ENCODE results near the gene PMAIP1.

PMAIP1 gene

GRCh38 chr18:59865241-59865986, 34.4 kb upstream of the PMAIP1 start:
- no peaks in the 10 kb centered on the region for H3K27me3 ChIP-seq (ENCODE audit: insufficient read depth, poor library complexity, severe bottlenecking)
- TF ChIP-seq REST (IDR thresholded peaks at IDR 0.05; ENCODE audit: insufficient replicate concordance, low read depth), result no peak
- TF ChIP-seq POLR2AphosphoS5 (IDR thresholded peaks at IDR 0.05; ENCODE audit: low read depth), result peak; percentile 77
- H3K4me3 ChIP-seq (replicated peaks; ENCODE audit: insufficient read depth, low read length), result no peak overlapping the region
- no peak overlapping the region for H3K27ac ChIP-seq (replicated peaks)
- peak; percentile 43 to 54 for DNase-seq (ENCODE audit: low read depth in 1 of 2, low spot score in 1 of 2)

- TF ChIP-seq, protein P1, sequence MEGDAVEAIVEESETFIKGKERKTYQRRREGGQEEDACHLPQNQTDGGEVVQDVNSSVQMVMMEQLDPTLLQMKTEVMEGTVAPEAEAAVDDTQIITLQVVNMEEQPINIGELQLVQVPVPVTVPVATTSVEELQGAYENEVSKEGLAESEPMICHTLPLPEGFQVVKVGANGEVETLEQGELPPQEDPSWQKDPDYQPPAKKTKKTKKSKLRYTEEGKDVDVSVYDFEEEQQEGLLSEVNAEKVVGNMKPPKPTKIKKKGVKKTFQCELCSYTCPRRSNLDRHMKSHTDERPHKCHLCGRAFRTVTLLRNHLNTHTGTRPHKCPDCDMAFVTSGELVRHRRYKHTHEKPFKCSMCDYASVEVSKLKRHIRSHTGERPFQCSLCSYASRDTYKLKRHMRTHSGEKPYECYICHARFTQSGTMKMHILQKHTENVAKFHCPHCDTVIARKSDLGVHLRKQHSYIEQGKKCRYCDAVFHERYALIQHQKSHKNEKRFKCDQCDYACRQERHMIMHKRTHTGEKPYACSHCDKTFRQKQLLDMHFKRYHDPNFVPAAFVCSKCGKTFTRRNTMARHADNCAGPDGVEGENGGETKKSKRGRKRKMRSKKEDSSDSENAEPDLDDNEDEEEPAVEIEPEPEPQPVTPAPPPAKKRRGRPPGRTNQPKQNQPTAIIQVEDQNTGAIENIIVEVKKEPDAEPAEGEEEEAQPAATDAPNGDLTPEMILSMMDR (IDR thresholded peaks at IDR 0.05; ENCODE audit: insufficient read depth, low read length), result no peak
- DNase-seq (ENCODE audit: low read depth in 1 of 2, low spot score in 1 of 2), result no peak
- Histone ChIP-seq H3K27ac (replicated peaks) (no peak overlapping the region), H3K27me3 (ENCODE audit: insufficient read depth, poor library complexity, severe bottlenecking) (no peaks in the 10 kb centered on the region), H3K4me3 (replicated peaks; ENCODE audit: insufficient read depth, low read length) (no peak overlapping the region)
Observed at GRCh38 chr18:59866551-59867269, 33.1 kb upstream of the PMAIP1 start.

DNA sequence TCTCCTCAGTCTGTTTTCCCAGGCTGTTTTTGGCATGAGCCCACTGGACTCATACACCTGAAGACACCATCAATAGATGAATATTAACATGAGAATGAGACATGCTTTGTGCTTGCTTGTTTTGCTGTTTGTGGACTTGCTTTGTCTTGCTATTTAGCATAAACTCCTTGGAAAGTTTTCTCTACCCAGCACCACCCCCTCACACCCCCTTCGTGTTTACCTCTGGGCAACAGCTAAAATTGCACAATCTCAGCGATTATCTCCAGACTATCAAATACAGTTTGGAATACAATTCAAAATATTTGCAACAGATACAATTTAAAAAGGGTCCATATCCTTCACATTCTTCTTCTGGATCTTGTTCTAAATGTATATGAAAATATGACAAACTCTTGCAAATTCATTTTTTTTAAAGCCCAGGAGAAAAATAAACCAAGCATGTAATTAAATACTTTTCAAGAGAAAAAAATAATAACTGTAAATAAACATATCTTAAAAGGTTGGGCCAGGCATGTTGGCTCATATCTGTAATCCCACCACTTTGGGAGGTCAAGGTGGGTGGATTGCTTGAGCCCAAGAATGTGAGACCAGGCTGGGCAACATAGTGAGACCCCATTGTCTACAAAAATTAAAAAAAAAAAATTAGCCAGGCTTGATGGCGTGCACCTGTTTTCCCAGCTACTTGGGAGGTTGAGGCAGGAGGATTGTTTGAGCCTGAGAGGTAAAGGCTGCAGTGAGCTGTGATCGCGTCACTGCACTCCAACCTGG, 32.3 kb upstream of the PMAIP1 start:
- H3K27ac ChIP-seq (replicated peaks), result no peak overlapping the region
- DNase-seq (ENCODE audit: low read depth in 1 of 2, low spot score in 1 of 2), result no peak
- TF ChIP-seq SPI1 (IDR thresholded peaks at IDR 0.05; ENCODE audit: borderline replicate concordance, low read depth) (no peak), POLR2AphosphoS5 (IDR thresholded peaks at IDR 0.05; ENCODE audit: low read depth) (no peak), GABPA (IDR thresholded peaks at IDR 0.05; ENCODE audit: low read depth) (no peak)
- TF ChIP-seq, protein P1 (IDR thresholded peaks at IDR 0.05; ENCODE audit: insufficient read depth, low read length), result no peak
- H3K27me3 ChIP-seq (ENCODE audit: insufficient read depth, poor library complexity, severe bottlenecking), result no peaks in the 10 kb centered on the region
- H3K4me3 ChIP-seq (replicated peaks; ENCODE audit: insufficient read depth, low read length), result no peak overlapping the region

DNA sequence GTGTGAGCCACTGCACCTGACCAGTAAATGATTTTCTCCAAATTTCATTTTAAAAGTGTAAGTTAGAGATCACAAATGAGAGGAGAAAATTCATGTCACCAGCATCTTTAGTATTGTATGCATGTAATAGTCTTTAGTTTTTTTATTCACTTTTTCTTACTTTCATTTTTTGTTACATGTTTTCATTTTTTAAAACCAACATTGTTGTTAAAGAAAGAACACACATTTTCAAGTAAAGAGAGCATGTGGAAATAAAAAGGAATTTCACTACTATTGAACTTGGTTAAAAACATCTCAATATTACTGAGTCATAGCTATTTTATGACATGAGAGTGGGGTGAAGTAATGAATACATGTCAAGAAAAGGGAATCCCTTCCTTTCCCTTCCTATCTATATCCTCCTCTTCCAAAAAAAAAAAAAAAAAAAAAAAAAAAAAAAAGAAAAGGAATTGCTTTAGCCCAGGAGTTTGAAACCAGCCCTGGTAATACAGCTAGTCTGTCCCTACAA, 29.1 kb upstream of the PMAIP1 start:
- DNase-seq (ENCODE audit: low read depth in 1 of 2, low spot score in 1 of 2), result no peak
- Histone ChIP-seq H3K27ac (replicated peaks) (no peak overlapping the region), H3K4me3 (replicated peaks; ENCODE audit: insufficient read depth, low read length) (no peak overlapping the region), H3K27me3 (ENCODE audit: insufficient read depth, poor library complexity, severe bottlenecking) (no peaks in the 10 kb centered on the region)
- TF ChIP-seq REST (IDR thresholded peaks at IDR 0.05; ENCODE audit: insufficient replicate concordance, low read depth), result no peak
- TF ChIP-seq GABPA (IDR thresholded peaks at IDR 0.05; ENCODE audit: low read depth), result no peak
- TF ChIP-seq SPI1 (IDR thresholded peaks at IDR 0.05; ENCODE audit: borderline replicate concordance, low read depth), result no peak
- no peak for TF ChIP-seq POLR2AphosphoS5 (IDR thresholded peaks at IDR 0.05; ENCODE audit: low read depth)
- TF ChIP-seq, protein P1 (IDR thresholded peaks at IDR 0.05; ENCODE audit: insufficient read depth, low read length), result no peak
